Right forelimb (tissue), 1 donor: ENCODE results near the gene RNF151.

Experiments used
- DNase-seq: peaks from one replicate; pipeline ENCODE4 v3.0.0-alpha.2; 2018

RNF151 gene

DNA sequence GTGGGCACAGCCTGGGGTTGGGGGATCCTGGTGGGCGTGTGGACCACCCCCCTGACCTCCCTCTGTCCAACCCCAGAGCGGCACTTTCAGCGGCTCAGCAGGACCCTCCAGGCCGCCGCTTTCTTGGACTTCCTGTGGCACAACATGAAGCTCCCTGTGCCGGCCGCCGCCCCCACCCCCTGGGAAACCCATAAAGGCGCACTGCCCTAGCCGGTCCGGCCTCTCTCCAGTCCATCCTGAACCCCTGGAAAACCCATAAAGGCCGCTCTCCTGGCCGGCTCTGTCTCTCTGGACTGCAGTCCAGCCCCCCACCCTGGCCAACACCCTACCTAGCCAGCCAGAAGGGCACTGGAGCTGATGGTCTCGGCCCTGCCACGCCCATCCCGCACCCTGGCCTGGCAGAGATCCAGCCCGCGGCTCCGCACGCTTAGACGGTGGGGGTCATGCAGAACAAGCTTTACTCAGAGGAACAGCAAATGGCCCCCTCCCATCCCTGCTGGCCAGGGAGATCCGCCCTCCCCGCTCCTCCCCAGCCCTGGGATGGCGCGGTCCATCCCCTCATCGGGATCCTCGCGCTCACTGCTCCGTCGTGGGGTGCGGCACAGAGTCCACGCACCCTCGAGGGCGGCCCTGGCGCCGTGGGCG is 11.9 kb downstream of the RNF151 start:
- no peak for DNase-seq

DNA sequence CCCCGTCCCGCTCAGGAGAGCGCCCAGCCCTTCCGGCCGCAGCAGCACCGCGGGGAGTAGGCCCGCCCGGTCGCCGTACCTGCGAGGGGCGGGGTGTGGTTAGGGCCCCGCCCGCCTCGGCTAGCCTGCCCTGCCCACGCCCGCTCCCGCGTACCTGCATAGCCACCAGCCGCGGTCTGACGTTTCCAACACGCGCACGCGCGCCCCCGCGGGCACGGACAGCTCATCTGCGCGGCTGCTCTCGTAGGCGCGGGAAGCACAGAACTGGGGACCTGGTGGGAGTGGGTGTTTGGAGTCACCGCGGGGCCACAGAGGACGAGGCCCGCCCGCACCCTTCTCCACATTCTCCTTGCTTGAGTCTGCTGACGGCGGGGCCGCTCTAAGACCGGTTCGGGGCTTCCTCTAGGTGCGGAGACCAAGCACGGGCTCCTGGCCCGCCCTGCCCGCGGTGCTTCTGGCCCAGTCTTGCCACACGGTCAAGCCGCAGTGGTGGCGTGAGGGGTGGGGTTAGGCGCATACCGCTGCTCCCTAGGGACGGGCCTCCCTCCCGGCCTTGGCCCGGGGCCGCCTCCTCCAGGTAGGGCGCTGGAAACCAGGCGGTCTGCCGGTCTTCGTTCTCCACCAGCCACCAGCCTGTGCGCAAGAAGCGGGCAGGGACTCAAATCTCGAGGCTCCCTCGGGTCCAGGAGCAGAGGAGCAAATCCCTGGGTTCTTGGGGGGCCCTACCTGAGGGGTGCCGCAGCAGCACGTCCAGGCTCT is 12.8 kb downstream of the RNF151 start:
- no peak for DNase-seq

DNA sequence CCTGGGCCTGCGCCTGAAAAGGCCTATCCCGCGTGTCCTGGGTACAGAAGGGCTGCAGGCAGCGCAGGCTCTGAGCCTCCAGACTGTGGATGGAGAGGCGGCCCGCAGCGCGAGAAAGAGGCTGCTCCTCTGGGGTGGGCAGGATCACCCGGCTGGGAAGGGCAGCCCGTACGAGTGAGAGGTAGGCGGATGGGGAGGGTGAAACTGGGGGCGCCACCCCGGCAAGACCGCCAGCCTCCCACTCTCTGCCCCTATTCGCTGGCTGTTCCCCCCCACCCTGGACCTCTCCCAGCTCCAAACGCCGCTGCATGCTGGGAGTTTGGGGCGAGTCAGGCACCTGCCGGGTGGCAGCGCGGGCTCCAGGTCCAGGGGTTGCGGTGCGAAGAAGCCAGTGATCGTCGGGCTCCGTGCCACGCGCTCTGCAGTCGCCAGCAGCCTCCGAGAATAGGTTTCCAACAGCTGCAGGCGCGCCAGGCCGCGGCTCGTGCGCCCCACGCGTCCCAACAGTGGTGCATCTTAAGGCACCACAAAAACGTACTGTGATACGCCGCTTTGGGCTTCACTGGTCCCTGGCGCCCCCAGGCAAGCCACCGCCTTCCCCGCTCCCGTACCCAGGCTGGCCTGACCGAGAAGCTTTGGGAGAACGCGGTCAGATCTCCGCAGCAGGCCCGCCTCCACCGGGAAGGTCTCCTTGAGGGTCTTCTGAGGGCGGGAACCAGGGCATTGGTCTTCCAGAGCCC is 13.5 kb downstream of the RNF151 start:
- DNase-seq: no peak

DNA sequence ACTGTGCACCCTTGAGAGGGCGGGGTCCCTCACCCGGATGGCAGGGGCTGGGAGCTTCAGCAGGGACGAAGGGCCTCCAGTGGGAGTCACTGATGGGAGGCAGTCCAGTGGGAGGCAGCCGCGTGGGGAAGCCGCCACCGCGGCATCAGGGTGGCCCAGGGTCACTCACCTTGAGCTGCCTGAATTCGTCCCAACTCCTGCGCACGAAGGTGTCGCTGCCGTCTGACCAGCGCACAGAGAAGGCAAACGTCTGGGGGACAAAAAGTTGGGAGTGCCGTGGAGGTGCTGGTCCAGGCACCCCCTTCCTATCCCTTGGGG is 14.1 kb downstream of the RNF151 start:
- no peak for DNase-seq

DNA sequence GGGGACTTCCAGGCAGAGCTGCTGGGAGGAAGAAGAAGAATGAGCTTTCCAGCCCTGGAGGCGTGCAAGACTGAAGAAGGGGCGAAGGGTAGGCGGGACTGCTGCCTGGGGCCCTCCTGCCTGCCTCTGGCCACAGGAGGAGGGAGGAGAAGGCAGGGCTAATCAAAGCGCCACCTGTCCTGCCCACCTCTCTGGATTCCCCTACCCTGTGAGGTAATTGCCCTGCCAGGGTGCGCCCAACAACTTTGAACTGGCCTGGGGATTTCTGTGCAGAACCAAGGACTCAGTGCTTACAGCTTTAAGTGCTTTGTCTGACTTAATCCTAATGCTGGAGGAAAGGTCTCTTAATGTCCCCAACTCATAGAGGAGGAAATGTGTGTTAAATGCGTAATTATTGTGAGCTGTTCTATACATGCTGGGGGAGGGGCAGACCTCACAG is 14.8 kb downstream of the RNF151 start, which contains the start of gene NOXO1:
TSS of gene NOXO1 (minus strand) at position 72 of the 439 bp plus-strand sequence. CDS start 290 bp downstream, outside the sequence.
- no peak for DNase-seq

DNA sequence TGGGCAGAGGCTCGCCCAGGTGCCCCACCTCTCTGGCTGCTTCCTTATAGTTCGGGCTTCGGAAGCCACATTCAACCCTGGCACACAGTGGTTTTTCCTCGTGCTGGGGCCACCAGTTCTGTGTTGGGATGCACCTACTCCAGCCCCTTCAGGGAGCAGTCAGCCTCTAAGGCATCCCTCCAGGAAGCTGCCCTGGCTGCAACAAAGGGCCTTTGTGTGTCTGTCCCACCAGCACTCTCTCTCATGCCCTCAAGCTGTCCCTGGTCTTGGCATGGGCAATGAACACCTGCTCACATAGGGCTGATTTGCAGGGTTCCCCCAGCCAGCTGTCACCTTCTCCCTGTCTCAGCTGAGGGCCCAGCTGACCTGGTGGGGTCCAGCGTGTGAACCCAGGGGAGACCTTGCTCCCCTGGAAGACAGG is 15.4 kb downstream of the RNF151 start:
- DNase-seq: no peak

DNA sequence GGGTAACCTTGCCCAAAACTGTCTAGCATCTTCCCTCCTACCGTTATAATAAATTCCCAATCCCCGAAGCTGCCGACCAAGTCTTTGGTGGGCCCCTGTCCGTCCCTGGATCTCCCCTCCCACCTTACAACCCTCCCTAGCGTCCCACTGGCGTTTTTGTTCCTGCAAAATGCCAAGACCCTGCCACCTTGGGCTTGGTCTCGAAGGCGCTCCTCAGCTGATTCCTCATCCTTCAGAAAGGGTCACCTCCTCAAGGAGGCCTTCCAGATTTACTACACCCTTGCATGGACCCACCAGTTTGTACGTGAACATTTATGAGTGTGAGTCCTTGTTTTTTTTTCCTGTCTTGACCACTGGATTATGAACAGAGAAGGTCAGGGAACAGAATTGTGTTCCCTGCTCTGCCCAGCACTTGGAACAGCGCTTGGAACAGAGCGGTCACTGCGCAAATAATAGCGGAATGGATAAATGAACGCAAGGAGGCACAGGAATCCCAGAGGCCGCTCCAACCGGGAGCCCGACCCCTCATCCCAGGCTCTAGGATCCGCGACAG is 16.4 kb downstream of the RNF151 start:
- no peak for DNase-seq

DNA sequence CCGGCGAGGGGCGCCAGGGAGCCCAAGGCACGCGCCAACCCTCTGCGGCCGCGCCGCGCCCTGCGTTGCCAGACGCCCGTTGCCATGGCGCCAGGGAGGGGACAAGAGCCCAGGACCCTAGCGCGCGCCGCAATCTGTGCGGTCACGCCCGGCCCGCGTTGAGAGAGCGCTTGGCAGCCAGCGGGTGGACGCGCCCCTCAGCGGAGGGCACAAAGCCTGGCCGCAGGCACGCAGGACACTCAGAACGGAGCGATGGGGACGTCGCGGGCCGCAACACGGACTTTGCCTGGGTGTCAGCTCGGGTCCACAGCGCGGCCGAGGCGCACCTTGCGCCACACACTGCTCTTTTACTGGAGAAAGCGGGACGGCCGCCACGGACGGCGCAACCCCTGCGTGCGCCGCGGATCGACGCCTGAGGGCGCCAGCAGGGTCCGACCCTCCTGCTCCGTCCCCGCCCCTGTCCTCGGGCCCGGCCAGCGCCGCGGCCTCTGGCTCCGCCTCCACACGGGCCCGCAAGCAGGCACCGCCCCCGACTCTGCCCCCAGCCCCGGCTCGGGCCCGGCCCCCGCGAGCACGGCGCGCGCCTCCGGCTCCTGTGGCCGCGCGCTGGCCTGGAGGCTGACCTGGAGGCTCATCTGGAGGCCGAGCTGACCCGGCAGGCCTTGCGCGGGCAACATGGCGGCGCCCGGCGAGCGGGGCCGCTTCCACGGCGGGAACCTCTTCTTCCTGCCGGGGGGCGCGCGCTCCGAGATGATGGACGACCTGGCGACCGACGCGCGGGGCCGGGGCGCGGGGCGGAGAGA is 17.1 kb downstream of the RNF151 start, which contains the start of gene GFER:
TSS of gene GFER (plus strand) at position 650 of the 803 bp plus-strand sequence. CDS start at position 676, 26 bp downstream.
- DNase-seq: peak; percentile 94

DNA sequence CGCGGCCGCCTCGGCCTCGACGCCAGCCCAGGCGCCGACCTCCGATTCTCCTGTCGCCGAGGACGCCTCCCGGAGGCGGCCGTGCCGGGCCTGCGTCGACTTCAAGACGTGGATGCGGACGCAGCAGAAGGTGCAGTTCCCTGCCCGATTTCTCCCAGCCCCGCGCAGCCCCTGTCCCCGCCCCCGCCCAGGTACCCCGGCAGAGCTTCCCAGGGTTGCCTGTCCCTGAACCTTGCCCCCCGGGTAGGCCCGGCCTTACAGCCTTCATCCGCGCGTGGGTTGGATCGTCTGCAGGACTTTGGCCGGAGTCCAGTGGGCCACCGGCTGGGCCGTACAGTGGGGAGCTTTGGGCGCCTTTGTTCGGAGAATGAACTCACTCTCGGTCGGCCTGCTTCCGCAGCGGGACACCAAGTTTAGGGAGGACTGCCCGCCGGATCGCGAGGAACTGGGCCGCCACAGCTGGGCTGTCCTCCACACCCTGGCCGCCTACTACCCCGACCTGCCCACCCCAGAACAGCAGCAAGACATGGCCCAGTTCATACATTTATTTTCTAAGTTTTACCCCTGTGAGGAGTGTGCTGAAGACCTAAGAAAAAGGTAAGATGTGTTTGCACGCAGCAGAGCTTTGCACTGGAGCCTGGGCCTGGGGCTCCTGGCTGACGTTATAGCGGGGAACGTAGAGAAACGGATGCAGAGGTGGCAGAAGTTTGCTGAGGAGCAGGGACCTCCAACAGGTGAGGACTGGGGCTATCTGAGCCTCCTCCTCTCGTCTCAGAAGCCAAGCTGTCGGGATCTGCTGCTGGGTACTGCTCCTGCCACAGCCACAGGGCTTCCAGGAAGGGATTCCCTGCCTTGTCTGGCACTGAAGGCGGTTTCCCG is 17.9 kb downstream of the RNF151 start:
- no peak for DNase-seq

DNA sequence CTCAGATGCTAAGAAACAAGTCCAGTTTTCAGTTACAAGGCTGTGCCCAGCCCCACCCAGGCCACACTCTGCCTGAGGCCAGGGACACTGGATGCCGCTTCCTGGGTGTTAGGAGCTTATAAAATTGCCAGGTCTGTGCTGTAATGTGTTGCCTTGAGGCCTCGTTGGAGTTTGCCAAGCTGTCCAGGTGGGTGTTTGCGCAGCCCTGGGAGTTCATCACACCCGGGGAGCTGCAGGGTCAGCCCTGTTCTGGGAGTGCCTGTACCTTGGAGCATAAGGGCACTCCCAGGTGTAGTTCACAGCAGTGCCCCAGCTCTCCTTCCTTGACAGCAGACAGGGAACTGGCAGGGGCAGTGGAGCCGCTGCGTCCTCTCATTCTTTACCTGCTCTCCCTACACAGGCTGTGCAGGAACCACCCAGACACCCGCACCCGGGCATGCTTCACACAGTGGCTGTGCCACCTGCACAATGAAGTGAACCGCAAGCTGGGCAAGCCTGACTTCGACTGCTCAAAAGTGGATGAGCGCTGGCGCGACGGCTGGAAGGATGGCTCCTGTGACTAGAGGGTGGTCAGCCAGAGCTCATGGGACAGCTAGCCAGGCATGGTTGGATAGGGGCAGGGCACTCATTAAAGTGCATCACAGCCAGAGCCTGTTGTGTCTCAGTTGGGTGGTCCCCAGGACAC is 19.0 kb downstream of the RNF151 start:
- DNase-seq: no peak

DNA sequence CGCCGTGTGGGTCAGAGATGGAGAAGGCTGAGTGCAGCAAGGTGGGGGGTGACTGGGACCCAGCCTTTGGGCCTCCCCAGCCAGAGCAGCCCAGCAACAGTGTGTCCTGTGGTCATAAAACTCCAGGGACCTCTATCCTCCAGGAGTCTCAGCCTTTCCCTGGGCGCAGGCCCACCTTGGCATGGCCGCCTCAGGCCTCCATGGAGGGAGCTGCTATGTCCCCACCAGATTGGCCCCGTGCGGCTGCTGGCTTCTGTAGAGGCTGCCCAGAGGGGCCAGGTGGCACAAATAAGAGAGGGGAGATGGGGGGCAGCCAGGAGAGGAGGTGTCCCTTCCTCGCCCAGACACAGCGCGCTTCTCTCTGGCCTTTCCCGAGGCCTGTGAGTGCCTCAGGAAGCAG is 20.5 kb downstream of the RNF151 start:
- no peak for DNase-seq

DNA sequence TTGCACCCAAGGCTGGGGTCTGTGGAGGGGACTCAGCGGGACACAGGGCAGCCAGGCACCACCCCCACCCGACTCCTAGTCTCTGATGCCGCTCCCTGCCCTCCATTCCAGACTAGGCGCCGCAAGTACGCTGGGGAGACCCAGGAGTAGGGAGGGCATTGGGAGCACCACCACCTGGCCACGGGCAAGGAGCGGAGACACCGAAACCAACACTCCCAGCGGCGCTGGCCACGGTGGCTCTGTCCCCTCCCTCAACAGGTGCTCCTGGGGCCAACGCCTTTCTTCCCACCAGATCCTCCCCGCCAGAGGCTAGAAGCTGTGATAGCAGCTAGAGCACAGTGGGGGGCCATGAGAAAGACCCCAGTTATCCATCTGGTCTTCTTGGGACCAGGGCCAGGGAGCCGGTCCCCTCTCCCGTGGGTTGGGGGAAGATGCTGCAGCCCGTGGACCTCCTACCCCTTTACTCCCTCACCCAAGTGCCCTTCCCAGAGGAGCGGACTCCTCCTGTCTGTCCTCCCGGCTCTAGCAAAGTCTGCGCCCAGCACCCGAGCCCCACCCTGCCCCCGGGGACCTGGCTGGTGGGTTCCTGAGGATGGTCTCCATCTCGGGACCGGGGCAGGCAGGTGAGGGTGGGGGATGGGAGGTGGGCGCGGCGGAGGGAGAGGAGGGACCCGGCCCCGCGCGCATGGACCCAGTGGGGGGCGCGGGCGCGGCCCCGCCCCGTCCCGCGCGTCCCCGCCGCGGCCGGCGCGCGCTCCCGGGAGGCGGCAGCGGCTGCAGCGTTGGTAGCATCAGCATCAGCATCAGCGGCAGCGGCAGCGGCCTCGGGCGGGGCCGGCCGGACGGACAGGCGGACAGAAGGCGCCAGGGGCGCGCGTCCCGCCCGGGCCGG is 22.8 kb downstream of the RNF151 start, which contains the start of gene SYNGR3:
TSS of gene SYNGR3 (plus strand) at position 762 of the 892 bp plus-strand sequence. CDS start 133 bp downstream, outside the sequence.
- DNase-seq: no peak

DNA sequence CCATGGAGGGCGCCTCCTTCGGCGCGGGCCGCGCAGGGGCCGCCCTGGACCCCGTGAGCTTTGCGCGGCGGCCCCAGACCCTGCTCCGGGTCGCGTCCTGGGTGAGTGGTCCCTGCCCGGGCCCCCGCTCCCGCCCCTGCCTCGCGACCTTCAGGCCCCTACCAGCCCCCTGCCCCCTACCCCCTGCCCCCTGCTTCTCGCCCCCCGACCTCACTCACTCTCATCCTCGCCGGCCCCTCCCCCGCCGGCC is 23.4 kb downstream of the RNF151 start:
- no peak for DNase-seq

DNA sequence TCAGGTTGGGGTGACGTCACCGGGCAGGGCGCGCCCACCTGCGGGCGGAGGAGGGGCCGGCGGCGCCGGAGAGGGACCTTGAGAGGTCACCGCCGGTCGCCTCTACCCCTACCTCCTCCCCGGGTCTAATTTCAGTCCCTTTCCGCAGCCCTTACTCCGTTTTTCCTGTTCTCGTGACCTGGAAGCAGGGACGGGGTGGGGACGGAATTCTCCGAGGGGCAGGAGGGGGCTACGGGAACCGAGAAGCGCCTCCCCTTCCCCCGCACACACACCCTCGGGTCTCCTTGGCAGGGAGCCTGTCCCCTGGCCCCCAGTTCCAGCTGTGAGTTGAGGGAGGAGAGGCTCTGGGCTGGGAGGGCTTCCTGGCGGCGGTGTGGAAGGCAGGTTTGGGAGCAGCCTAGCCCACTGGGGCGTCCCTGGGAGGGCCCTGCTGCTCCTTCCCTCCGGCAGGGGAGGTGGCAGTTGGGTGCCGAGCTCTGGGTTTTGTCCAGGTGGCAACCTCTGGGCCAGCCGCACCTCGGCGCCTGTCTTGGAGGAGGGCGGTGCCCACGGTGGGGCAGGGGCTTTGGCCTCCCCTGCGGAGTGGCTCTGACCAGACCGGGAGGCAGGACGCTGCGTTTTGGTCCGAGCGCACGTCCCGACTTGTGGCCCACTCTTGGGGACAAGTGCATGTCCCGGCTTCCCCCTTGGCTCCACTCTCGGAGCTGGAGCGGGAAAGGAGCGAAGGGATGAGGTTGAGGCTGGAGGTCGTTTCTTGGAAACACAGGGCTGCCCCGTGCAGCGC is 23.9 kb downstream of the RNF151 start:
- DNase-seq: no peak

DNA sequence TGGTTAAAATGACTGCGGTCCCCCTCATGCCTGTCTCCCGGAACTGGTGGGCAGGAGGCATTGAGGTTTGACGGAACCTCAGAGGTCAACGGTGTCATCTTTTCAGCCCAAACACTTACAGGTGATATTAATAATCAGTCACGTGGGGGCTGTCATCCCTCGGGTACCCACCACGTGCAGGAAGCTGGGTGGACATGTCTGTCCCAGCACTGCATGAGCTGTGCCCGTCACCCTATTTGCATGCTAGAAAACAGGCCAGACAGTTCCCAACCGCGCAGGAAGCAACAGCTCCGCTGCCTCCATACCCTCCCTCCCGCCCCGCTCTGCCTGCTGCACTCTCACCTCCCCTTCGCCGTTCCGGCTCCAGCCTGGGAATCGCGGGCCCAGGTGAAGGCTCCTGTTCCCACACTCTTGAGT is 24.5 kb downstream of the RNF151 start:
- DNase-seq: no peak

DNA sequence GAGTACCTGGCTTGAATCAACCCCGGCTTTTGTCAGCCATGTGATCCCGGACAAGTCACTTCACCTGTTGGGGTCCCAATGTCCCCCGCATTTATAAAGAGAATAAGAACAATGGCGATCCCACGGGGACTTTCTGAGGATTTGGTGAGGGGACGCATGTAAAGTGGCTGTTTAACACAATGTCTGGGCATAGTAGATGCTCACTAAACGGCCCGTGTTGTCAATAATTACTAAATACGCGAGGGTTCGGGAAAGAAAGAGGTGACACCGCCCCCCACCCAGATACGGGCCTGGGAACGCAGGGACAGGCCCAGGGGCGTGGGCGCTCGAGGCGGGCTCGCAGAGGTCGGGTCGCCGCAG is 24.9 kb downstream of the RNF151 start:
- DNase-seq: no peak

DNA sequence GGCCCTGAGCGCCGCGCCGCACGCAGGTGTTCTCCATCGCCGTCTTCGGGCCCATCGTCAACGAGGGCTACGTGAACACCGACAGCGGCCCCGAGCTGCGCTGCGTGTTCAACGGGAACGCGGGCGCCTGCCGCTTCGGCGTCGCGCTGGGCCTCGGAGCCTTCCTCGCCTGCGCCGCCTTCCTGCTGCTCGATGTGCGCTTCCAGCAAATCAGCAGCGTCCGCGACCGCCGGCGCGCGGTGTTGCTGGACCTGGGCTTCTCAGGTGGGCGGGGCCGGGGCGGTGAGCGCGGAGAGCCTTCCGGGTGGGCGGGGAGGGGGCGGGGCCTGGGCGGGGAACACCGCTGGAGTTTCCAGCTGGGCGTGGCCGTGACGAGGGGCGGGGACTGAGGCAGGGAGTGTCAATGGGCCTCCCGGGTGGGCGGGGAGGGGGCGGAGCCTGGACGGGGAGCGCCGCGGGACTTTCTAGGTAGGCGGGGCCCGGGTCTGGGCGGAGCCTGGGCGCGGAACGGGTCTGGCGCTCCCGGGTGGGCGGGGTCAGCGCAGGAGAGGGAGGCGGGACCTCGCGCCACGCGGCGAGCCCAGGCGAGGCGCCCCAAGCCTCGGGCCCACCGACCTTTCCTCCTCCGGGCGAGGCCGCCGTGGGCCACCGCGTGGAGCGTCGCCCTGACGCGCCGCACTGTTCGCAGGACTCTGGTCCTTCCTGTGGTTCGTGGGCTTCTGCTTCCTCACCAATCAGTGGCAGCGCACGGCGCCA is 25.5 kb downstream of the RNF151 start:
- DNase-seq: peak; percentile 95

DNA sequence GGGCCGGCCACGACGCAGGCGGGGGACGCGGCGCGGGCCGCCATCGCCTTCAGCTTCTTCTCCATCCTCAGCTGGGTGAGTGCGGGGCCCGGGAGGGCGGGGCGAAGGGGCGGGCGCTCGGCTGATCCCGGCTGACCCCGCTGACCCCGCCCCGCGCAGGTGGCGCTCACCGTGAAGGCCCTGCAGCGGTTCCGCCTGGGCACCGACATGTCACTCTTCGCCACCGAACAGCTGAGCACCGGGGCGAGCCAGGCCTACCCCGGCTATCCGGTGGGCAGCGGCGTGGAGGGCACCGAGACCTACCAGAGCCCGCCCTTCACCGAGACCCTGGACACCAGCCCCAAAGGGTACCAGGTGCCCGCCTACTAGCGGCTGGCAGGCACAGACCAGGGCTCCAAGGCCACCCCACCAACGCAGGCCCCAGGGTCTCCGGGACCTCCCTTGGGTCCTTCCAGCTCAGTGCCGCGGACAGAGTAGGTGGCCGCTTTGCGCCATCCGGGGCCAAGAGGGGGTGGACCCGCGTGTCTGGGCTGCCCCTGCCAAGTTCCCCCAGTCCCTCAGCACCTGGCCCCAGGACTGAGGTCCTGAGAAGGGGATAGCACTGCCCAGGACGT is 26.2 kb downstream of the RNF151 start:
- DNase-seq: no peak
